DND-41 (cell line): Measurements from ENCODE around the gene WDR53.

Experiments
- ATAC-seq: fragments of 200-7000 bp; cut with Tn5 transposase; 3 replicates; pipeline ENCODE4 v1.9.1; 2021; ENCODE audit warnings: low read depth; ENCODE audit not compliant: insufficient read depth
- DNase-seq: peaks from one replicate; pipeline ENCODE4 v3.0.0-alpha.2; 2020
- H2AFZ ChIP-seq: 2 replicates; pipeline ENCODE4 v1.6.0; 2012; ENCODE audit warnings: low read depth, low read length
- H3K27ac ChIP-seq: 2 replicates; pipeline ENCODE4 v1.5.1; 2012; ENCODE audit warnings: low read length, inconsistent platforms
- H3K27me3 ChIP-seq: fragments of 200-600 bp; sonication (generic); 2 replicates; pipeline ENCODE4 v1.6.0; 2012; ENCODE audit warnings: low read length, mild to moderate bottlenecking, inconsistent platforms; ENCODE audit not compliant: insufficient read depth, poor library complexity
- H3K36me3 ChIP-seq: 2 replicates; pipeline ENCODE4 v1.5.1; 2012; ENCODE audit warnings: low read length, inconsistent platforms; ENCODE audit not compliant: insufficient read depth
- H3K4me1 ChIP-seq: 2 replicates; pipeline ENCODE4 v1.5.1; 2012; ENCODE audit warnings: mild to moderate bottlenecking, low read length; ENCODE audit not compliant: insufficient read depth
- H3K4me2 ChIP-seq: 2 replicates; pipeline ENCODE4 v1.6.0; 2012; ENCODE audit warnings: mild to moderate bottlenecking, moderate library complexity, low read length, inconsistent platforms; ENCODE audit not compliant: insufficient read depth
- H3K4me3 ChIP-seq, 2 experiments: fragments of 200-600 bp in 1 of 2; shearing (Covaris generic) in 1 of 2; 2 replicates each; pipeline ENCODE4 v1.5.1; 2012 to 2016; ENCODE audit warnings: inconsistent platforms in 2 of 2, low read length in 2 of 2, mild to moderate bottlenecking in 2 of 2, low read depth in 1 of 2, moderate library complexity in 1 of 2
- H3K79me2 ChIP-seq: 2 replicates; pipeline ENCODE4 v1.6.0; 2012; ENCODE audit warnings: low read length, inconsistent platforms; ENCODE audit not compliant: insufficient read depth
- H3K9ac ChIP-seq: 2 replicates; pipeline ENCODE4 v1.6.0; 2012; ENCODE audit warnings: low read depth, mild to moderate bottlenecking, inconsistent platforms, low read length, moderate library complexity
- H3K9me3 ChIP-seq: 2 replicates; pipeline ENCODE4 v1.5.1; 2012; ENCODE audit warnings: low read length, moderate library complexity, mild to moderate bottlenecking, inconsistent platforms; ENCODE audit not compliant: insufficient read depth, severe bottlenecking
- H4K20me1 ChIP-seq: 2 replicates; pipeline ENCODE4 v1.6.0; 2012; ENCODE audit warnings: low read length; ENCODE audit not compliant: insufficient read depth
- CTCF ChIP-seq: IDR thresholded peaks from 2 replicates; pipeline ENCODE4 v1.5.1; 2012; ENCODE audit warnings: borderline replicate concordance, low read length, moderate library complexity, mild to moderate bottlenecking; ENCODE audit not compliant: poor library complexity, severe bottlenecking; ENCODE audit errors: extremely low read depth
- EZH2 ChIP-seq: IDR thresholded peaks from 3 replicates; pipeline ENCODE4 v1.6.1; 2012; ENCODE audit warnings: borderline replicate concordance, low read depth, mild to moderate bottlenecking, moderate library complexity, low read length, inconsistent platforms; ENCODE audit not compliant: severe bottlenecking

Gene WDR53

GRCh38 chr3:196506687-196507086 is 61.7 kb downstream of the WDR53 start:
- DNase-seq = no peak
- Histone ChIP-seq H3K27me3 (no peaks in the 10 kb centered on the region), H3K4me3 (no peak overlapping the region), H4K20me1 (peaks cover 12% of the 10 kb centered on the region; the same call in 1 of the 2 replicates), H3K36me3 (no peaks in the 10 kb centered on the region; the same call in 1 of the 2 replicates), H3K9me3 (peaks cover 18% of the 10 kb centered on the region), H3K27ac (no peak overlapping the region), H3K9ac (no peak overlapping the region), H3K4me2 (no peak overlapping the region), H2AFZ (no peak overlapping the region), H3K4me1 (peaks cover 7% of the 10 kb centered on the region), H3K79me2 (peaks cover 18% of the 10 kb centered on the region)
- TF ChIP-seq CTCF (no peak), EZH2 (no peak)
- no peak for ATAC-seq

GRCh38 chr3:196504556-196504955 is 63.8 kb downstream of the WDR53 start:
- H3K79me2 ChIP-seq = peaks cover 38% of the 10 kb centered on the region
- H3K9me3 ChIP-seq = peaks cover 18% of the 10 kb centered on the region
- ATAC-seq (no peak), DNase-seq (no peak)
- H4K20me1 ChIP-seq = peaks cover 29% of the 10 kb centered on the region
- TF ChIP-seq CTCF (no peak), EZH2 (no peak)
- H3K4me2 ChIP-seq = peak overlapping the region; percentile 81
- H3K27me3 ChIP-seq = no peaks in the 10 kb centered on the region
- H3K9ac ChIP-seq = 0 out of 2 replicates have a peak overlapping the region, but pooled peaks have one; percentile 78
- no peak overlapping the region; the same call in 1 of the 2 replicates for H3K27ac ChIP-seq
- H3K4me1 ChIP-seq = peaks cover 15% of the 10 kb centered on the region
- no peak overlapping the region for H3K4me3 ChIP-seq
- peak overlapping the region; percentile 58; the same call in 1 of the 2 replicates for H2AFZ ChIP-seq
- peaks cover 8% of the 10 kb centered on the region for H3K36me3 ChIP-seq
